Neural cell (in vitro differentiated cells): Measurements from ENCODE around the gene TRAPPC10. TPM values are rescaled to one million over a fixed set of nuclear protein-coding genes. Genes with fewer than 3 reads are reported as not detected.

Source experiments
- H2AFZ ChIP-seq: fragments of 200-600, 300-800 bp; sonication (generic), shearing (Covaris generic); 2 replicates; pipeline ENCODE4 v1.6.0; 2014; ENCODE audit warnings: low read depth, mild to moderate bottlenecking, antibody characterized with exemption, low read length, moderate library complexity
- H3F3A ChIP-seq: fragments of 200-600 bp; shearing (Covaris generic); 2 replicates; pipeline ENCODE4 v1.6.1; 2016; ENCODE audit warnings: mild to moderate bottlenecking, moderate library complexity, mixed read lengths, antibody characterized with exemption, low read length; ENCODE audit not compliant: insufficient read depth, poor library complexity, severe bottlenecking
- H3K27ac ChIP-seq: fragments of 200-600, 300-800 bp; sonication (generic), shearing (Covaris generic); 2 replicates; pipeline ENCODE4 v1.5.1; 2014; ENCODE audit warnings: mild to moderate bottlenecking, low read length, moderate library complexity
- H3K27me3 ChIP-seq: fragments of 300-800, 200-600 bp; sonication (generic), shearing (Covaris generic); 2 replicates; pipeline ENCODE4 v1.6.0; 2014; ENCODE audit warnings: mild to moderate bottlenecking, low read depth, low read length, moderate library complexity; ENCODE audit not compliant: insufficient read depth
- H3K36me3 ChIP-seq: fragments of 300-800, 200-600 bp; sonication (generic), shearing (Covaris generic); 2 replicates; pipeline ENCODE4 v1.5.1; 2014; ENCODE audit warnings: mild to moderate bottlenecking, antibody characterized with exemption, low read length, moderate library complexity; ENCODE audit not compliant: insufficient read depth
- H3K4me2 ChIP-seq: fragments of 300-800, 200-600 bp; sonication (generic), shearing (Covaris generic); 2 replicates; pipeline ENCODE4 v1.6.0; 2014; ENCODE audit warnings: mild to moderate bottlenecking, low read length
- H3K4me3 ChIP-seq: fragments of 300-800, 200-600 bp; sonication (generic), shearing (Covaris generic); 2 replicates; pipeline ENCODE4 v1.5.1; 2014; ENCODE audit warnings: mild to moderate bottlenecking, low read length, moderate library complexity
- H3K79me2 ChIP-seq: fragments of 200-600 bp; shearing (Covaris generic); replicated peaks from 2 replicates; pipeline ENCODE4 v1.6.0; 2014; ENCODE audit warnings: mild to moderate bottlenecking, low read length, moderate library complexity; ENCODE audit not compliant: insufficient read depth
- H3K9ac ChIP-seq: fragments of 300-800, 200-600 bp; sonication (generic), shearing (Covaris generic); 2 replicates; pipeline ENCODE4 v1.6.1; 2016; ENCODE audit warnings: mild to moderate bottlenecking, low read length, mixed read lengths
- H3K9me2 ChIP-seq: fragments of 200-600 bp; shearing (Covaris generic); 2 replicates; pipeline ENCODE4 v1.6.1; 2016; ENCODE audit warnings: mild to moderate bottlenecking, low read length, mixed read lengths; ENCODE audit not compliant: insufficient read depth
- H3K9me3 ChIP-seq: fragments of 200-600, 300-800 bp; sonication (generic), shearing (Covaris generic); 2 replicates; pipeline ENCODE4 v1.6.1; 2016; ENCODE audit warnings: mild to moderate bottlenecking, mixed run types, low read length, moderate library complexity, mixed read lengths
- H4K20me1 ChIP-seq: fragments of 200-600 bp; shearing (Covaris generic); 2 replicates; pipeline ENCODE4 v1.6.1; 2016; ENCODE audit warnings: mild to moderate bottlenecking, mixed run types; ENCODE audit not compliant: insufficient read depth
- CTCF ChIP-seq: fragments of 450-650 bp; IDR thresholded peaks from 2 replicates; pipeline ENCODE4 v1.5.1; 2014; ENCODE audit warnings: antibody characterized with exemption, mild to moderate bottlenecking, moderate library complexity; ENCODE audit not compliant: poor library complexity, severe bottlenecking
- EP300 ChIP-seq: fragments of 450-650 bp; conservative IDR thresholded peaks from 2 replicates; pipeline ENCODE4 v1.6.1; 2014; ENCODE audit warnings: antibody characterized with exemption, mild to moderate bottlenecking, moderate library complexity; ENCODE audit not compliant: poor library complexity, severe bottlenecking
- EZH2 ChIP-seq: fragments of 200-600, 300-800 bp; shearing (Covaris generic), sonication (generic); IDR thresholded peaks from 2 replicates; pipeline ENCODE4 v1.6.1; 2014; ENCODE audit warnings: antibody characterized with exemption, low read length, borderline replicate concordance, mild to moderate bottlenecking; ENCODE audit not compliant: insufficient read depth, poor library complexity, severe bottlenecking
- MXI1 ChIP-seq: fragments of 450-650 bp; conservative IDR thresholded peaks from 2 replicates; pipeline ENCODE4 v1.6.1; 2014; ENCODE audit warnings: antibody characterized with exemption, mild to moderate bottlenecking; ENCODE audit not compliant: poor library complexity, severe bottlenecking
- POLR2AphosphoS5 ChIP-seq: IDR thresholded peaks from 2 replicates; pipeline ENCODE4 v1.6.1; 2012
- RAD21 ChIP-seq: fragments of 450-650 bp; conservative IDR thresholded peaks from 2 replicates; pipeline ENCODE4 v1.6.1; 2014; ENCODE audit warnings: antibody characterized with exemption, mild to moderate bottlenecking, moderate library complexity
- REST ChIP-seq: IDR thresholded peaks from 2 replicates; pipeline ENCODE4 v1.6.1; 2012; ENCODE audit warnings: borderline replicate concordance
- SMC3 ChIP-seq: fragments of 450-650 bp; conservative IDR thresholded peaks from 2 replicates; pipeline ENCODE4 v1.6.1; 2014; ENCODE audit warnings: antibody characterized with exemption, mild to moderate bottlenecking, moderate library complexity; ENCODE audit not compliant: poor library complexity
- TAF1 ChIP-seq: IDR thresholded peaks from 2 replicates; pipeline ENCODE4 v1.6.1; 2012; ENCODE audit warnings: low read depth
- polyA plus RNA-seq: library from polyadenylated mRNA; depleted of rRNA; stranded (reverse); fragments of >200 nt; gene quantifications from 2 replicates; pipeline ENCODE4 v1.2.3, GENCODE V29; 2014

Gene TRAPPC10
- polyA plus RNA-seq, 1 donor from 2014 or later: 17.8 TPM

- no peak overlapping the region for H3K4me3 ChIP-seq
- no peak overlapping the region for H3K9ac ChIP-seq
- TF ChIP-seq RAD21 (no peak), EZH2 (no peak), CTCF (no peak), EP300 (no peak)
- no peak overlapping the region for H3K27ac ChIP-seq
- H3K79me2 ChIP-seq: no peaks in the 10 kb centered on the region
- no peaks in the 10 kb centered on the region for H3K27me3 ChIP-seq
- H3K4me2 ChIP-seq: no peak overlapping the region
- H3K36me3 ChIP-seq: no peaks in the 10 kb centered on the region
- no peak overlapping the region for H2AFZ ChIP-seq
- H3K9me3 ChIP-seq: no peaks in the 10 kb centered on the region
- no peaks in the 10 kb centered on the region for H4K20me1 ChIP-seq
- no peaks in the 10 kb centered on the region for H3K9me2 ChIP-seq
- H3F3A ChIP-seq: no peaks in the 10 kb centered on the region
These were observed 17.5 kb upstream of the TRAPPC10 start for GRCh38 chr21:43994646-43995045.

GRCh38 chr21:43995521-43996105, 16.5 kb upstream of the TRAPPC10 start:
- Histone ChIP-seq H3K27ac (no peak overlapping the region), H3K9me3 (no peaks in the 10 kb centered on the region), H3K36me3 (no peaks in the 10 kb centered on the region), H3K27me3 (no peaks in the 10 kb centered on the region), H3K4me2 (no peak overlapping the region), H2AFZ (no peak overlapping the region), H3K4me3 (no peak overlapping the region), H3K9me2 (no peaks in the 10 kb centered on the region), H3K9ac (no peak overlapping the region), H3K79me2 (no peaks in the 10 kb centered on the region), H4K20me1 (no peaks in the 10 kb centered on the region), H3F3A (no peaks in the 10 kb centered on the region)
- TF ChIP-seq REST (no peak), SMC3 (no peak), EP300 (no peak), POLR2AphosphoS5 (no peak), RAD21 (no peak), CTCF (no peak), EZH2 (no peak), TAF1 (no peak), MXI1 (no peak)
